ENCODE measurements around the gene PCNX1. TPM values are rescaled to one million over a fixed set of nuclear protein-coding genes. Genes with fewer than 3 reads are reported as not detected.
"Not testable (repeated sequence)": the region's sequence is repeated elsewhere in the genome, so short reads cannot be mapped to it uniquely, and the experiment has no call there.

Gene PCNX1
- total RNA-seq, 1 donor from 2014 or later = 191 TPM

DNA sequence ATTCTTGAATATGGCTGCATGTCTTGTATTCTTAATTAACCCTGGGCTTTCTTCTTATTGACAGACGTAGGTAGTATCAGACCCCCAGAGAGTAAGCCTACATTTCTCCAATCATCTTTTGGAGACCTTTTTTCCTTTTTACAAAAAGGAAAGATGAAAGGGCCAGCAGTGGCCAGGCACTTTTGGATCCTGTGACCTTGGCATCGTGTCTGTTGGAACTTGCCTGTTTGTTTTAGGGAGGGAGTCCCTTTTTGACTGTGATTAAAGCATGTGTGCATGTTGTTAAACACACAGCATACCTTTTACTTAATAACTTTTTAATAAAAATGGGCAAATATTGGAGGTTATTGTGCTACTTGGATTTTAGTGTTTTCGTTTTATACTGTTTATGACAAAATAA lies 57.2 kb downstream of the PCNX1 start:
- no peak for DNase-seq

GRCh38 chr14:70971560-70971959 lies 64.3 kb downstream of the PCNX1 start:
- no peak for DNase-seq

DNA sequence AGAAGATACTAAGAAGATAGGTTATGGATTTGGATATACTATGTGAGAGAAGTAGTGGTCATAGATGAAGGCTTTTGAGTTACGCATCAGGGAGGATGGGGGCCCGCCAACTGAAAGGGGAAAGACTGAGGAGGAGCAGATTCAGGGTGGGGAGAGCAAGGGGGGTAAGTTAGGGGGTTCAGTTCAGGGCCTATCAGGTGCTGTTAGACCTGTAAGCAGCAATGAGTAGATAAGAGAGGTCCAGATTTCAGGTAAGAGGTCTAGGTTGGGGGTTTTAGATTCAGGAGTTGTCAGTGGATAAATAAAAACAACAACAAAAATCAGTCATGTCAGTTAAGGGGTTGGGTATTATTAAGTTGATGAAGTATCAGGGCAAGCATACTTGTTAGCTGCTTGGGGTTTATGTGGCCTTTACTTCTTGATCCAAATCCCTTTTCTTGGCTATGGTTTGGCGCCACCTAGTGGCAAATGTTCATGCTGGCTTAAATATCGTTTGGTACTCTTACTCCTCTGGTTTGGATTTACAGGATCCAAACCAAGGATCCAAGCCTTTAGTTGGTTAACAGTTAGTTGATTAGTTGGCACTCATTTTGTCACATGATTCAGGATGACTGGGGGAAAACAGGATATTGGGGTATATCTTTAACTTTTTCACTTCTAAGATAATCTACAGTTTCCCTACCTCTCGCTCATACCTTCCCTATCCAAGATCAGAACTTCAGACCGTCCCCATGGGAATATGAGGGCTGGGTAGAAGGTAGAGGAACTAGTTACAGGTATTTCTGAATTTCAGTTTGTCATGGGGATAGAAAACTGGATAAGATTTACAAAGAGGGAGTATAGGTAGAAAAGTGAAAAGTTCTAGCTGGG lies 65.1 kb downstream of the PCNX1 start:
- peak; percentile 75 for DNase-seq

DNA sequence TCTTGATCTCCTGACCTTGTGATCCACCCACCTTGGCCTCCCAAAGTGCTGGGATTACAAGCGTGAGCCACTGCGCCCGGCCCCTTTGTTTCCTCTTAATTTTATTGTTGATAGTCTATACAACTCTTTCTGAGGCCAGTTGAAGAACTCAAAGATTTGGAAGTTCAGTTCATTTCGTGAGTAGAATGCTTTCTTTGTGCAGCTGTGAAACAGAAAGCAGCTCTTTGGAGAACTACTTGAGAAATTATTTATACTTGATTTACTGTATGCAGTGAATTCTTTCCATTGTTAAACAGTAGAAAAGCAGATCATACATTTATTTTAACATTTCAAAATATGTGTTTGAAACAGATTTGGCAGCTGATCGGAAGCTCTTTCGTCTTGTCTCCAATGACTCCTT lies 69.3 kb downstream of the PCNX1 start:
- DNase-seq = no peak

DNA sequence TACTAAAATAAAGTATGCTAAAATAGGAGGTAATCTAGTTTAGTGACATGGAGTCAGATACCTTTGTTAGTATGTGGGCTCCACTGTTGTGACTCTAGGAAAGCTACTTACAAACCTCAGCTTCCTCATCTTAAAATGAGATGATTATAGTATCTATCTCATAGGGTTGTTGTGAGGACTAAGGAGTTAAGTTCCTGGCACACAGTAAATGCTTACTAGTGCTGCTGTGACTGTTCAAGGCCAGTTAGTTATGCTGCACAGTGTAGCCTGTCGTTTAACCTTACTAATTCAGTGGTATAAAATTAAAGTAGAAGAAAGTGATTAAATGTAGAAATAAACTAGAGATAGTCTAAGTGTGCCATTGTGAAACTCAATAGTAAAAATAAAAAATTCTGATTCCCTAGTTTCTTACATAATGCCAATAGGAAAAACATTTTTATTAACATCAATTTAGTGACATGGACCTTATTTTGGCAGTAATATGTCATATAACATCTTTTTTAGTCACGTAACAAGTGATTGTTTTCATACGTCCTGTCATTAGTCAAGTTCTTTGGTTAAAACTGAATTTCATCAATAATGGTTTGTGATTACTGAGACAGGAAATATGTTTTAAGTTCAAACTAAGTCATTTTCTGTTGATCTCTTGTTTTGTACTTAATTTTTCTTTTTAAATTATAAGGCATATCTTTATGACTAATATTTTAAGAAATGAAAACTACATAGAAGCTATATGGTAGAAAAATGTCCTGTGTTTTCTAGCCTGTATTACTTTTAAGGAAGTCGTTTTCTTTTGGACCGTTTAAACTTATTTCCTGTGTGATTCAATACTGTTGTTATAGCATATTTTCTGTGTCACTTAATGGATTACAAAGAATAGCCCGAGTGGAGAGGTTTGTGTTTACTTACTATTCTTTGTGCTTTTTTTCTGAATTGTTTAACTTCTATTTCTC lies 74.0 kb downstream of the PCNX1 start:
- DNase-seq = no peak

DNA sequence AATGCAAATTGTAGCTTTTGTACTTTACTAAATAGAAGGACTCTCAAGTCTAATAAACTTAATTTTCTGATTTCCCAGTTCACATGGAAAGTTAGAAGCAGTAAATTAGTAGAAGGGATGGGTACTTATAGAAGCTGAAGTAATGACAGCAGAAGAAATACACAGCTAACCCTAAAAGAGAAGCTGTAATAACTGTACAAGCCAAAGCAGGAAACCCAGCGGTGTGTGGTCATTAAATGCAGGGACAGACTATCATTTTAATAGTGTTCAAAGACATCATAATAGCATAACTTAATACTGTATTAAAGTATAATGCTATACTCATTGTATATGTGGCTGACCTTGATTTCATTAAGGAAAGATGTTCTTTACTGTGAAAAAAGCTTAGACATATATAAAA lies 74.9 kb downstream of the PCNX1 start:
- no peak for DNase-seq

GRCh38 chr14:70987041-70987440 lies 79.8 kb downstream of the PCNX1 start:
- no peak for DNase-seq

GRCh38 chr14:70988452-70988851 lies 81.2 kb downstream of the PCNX1 start:
- DNase-seq = no peak

- DNase-seq = no peak
Observed at GRCh38 chr14:70993931-70994330, 86.7 kb downstream of the PCNX1 start.

DNA sequence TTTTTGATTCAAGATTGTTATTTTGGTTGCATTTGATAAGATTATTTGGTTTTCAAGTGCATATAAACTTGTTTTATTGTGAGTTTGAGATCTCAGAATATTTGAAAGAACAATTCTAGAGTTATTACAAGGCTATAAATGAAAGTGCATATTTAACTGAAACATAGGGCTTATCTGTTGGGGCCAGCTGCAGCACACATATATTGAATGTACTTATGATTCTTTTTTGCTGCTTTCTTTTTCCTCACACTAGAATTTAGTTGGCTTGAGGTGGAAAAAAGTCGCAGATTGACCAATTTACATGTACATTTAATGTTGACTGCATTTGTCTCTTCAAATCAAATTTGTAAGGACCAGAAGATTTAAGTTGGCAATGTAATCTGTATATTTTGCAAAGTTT lies 88.0 kb downstream of the PCNX1 start:
- DNase-seq = no peak

DNA sequence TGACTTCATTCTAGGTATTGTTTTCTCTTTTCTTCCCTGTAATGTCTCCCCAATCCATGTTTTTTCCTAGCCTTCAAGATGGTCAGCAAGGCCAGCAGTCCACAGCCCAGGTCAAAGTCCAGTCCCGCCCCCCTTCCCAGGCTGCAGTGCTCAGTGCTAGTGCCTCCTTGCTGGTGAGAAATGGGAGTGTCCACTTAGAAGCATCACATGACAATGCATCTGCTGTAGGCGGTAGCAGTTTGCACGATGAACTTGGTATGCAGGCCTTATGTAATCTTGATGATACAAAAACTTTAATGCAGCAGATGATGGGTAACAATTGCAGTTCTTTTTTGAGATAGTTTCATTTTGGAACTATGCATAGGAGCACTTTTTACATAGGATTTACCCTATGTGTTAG lies 88.4 kb downstream of the PCNX1 start:
- DNase-seq = no peak

- no peak for DNase-seq
Observed at GRCh38 chr14:70999117-70999516, 91.9 kb downstream of the PCNX1 start.

- no peak for DNase-seq
Observed at GRCh38 chr14:71000091-71000490, 92.8 kb downstream of the PCNX1 start.

DNA sequence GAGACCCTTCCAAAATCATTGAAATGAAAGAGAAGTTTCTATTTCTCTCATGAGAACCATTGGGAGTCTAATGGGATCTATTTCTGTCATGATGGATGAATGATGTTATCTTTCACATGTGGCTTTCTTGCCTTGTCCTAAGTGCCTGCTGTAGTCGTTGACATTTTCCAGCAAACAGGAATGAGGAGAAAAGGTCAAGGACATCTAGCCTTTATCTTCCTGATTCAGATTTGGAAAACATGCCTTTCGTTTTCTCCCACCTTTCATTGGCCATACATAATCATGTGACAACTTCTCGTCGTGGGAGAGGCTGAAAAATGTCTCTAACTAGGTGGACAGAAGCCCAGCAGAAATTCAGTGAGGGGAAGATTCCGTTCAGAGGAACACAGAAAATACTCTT lies 94.5 kb downstream of the PCNX1 start:
- DNase-seq = no peak

DNA sequence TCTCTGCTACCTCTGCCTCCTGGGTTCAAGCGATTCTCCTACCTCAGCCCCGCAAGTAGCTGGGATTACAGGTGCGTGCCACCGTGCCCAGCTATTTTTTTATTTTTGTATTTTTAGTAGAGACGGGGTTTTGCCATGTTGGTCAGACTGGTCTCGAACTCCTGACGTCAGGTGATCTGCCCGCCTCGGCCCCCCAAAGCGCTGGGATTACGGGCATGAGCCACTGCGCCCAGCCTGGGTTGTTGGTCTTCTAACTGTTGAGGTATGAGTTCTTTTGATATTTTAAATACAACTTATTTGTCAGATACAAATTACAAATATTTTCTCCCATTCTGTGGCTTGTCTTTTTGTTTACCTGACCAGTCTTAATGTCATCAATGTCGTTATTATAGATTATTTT lies 95.9 kb downstream of the PCNX1 start:
- no peak for DNase-seq

- no peak for DNase-seq
Observed at GRCh38 chr14:71004481-71004880, 97.2 kb downstream of the PCNX1 start.

GRCh38 chr14:71005076-71005475 lies 97.8 kb downstream of the PCNX1 start:
- no peak for DNase-seq

DNA sequence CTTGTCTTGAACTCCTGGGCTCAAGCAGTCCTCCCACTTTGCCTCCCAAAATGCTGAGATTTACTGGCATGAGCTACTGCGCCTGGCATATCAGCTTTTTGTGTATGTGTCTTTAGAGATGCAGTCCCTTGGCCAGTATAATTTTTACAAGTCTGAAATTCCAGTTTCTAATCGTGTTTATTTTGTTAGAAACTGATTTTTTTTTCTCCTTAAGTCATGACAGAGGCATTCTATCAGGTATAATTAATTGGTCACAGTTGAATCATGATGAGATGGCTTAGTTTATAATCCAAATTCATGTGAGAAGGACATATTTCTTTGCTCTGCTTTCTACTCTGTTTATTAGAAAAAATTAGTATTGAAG lies 98.9 kb downstream of the PCNX1 start:
- no peak for DNase-seq

- DNase-seq = no peak
Observed at GRCh38 chr14:71011479-71011878, 104.2 kb downstream of the PCNX1 start.

GRCh38 chr14:71012888-71013287 lies 105.6 kb downstream of the PCNX1 start:
- no peak for DNase-seq

DNA sequence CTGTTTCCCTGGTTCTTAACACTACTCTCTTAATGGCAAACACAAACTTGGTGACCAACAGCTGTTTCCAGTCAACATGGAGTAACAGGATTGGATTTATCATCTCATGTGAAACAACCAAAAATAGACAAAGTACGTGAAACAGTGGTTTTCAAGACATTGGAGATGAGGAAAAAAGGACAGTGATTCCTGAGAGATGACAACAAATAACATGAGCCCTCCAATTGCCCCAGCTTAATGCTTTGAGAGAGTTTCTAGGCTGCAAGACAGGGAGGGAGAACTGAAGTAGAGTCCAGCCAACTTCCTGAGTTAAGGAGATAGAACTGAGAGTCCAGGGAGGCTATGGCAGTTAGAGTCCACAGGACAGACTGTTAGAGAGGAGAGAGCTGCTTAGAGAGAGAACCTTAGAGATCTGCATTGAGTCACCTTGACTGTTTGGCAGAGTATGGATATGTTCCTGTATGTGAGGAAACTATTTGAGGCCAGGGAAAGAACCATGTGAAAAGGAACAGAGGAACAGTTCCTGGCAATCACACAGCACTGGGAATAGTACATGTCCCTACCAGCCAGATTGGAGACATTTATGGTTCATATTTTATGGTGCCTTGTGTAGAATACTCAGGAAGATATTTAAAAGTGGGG lies 106.4 kb downstream of the PCNX1 start:
- no peak for DNase-seq

- not testable (repeated sequence) for DNase-seq
Observed at GRCh38 chr14:71019917-71020316, 112.7 kb downstream of the PCNX1 start.
